Vagina (tissue), 2 donors: Measurements from ENCODE around the gene NOL4L. TPM values are rescaled to one million over a fixed set of nuclear protein-coding genes. Genes with fewer than 3 reads are reported as not detected.
"Not testable (repeated sequence)": the region's sequence is repeated elsewhere in the genome, so short reads cannot be mapped to it uniquely, and the experiment has no call there.

ENCODE experiments used
- DNase-seq, 2 donors: peaks; one replicate each; pipeline ENCODE4 v3.0.0-alpha.2; 2017; ENCODE audit errors: extremely low spot score in 2 of 2
- H3K27ac ChIP-seq: fragments of 200-600 bp; sonication (generic); one replicate; pipeline ENCODE4 v1.5.1; 2019
- H3K27me3 ChIP-seq: fragments of 200-600 bp; sonication (generic); one replicate; pipeline ENCODE4 v1.5.1; 2019
- H3K36me3 ChIP-seq, 2 donors: fragments of 200-600 bp; sonication (generic); one replicate each; pipeline ENCODE4 v1.5.1; 2017 to 2019
- H3K4me1 ChIP-seq: fragments of 200-600 bp; sonication (generic); one replicate; pipeline ENCODE4 v1.5.1; 2019
- H3K4me3 ChIP-seq, 2 donors: fragments of 200-600 bp; sonication (generic); 1 replicate in 1 of 2; 2 replicates in 1 of 2; pipeline ENCODE4 v1.5.1; 2016 to 2019
- H3K9me3 ChIP-seq: fragments of 200-600 bp; sonication (generic); one replicate; pipeline ENCODE4 v1.5.1; 2019
- POLR2A ChIP-seq, 2 donors: fragments of 450-650 bp; IDR thresholded peaks; one replicate each; pipeline ENCODE4 v1.6.1; 2017; ENCODE audit warnings: antibody characterized with exemption in 2 of 2, mild to moderate bottlenecking in 2 of 2, moderate library complexity in 2 of 2
- POLR2AphosphoS5 ChIP-seq, 2 donors: sonication (generic); formaldehyde crosslinking; IDR thresholded peaks; one replicate each; pipeline ENCODE4 v1.9.0; 2017; ENCODE audit warnings: antibody characterized with exemption in 2 of 2, mild to moderate bottlenecking in 2 of 2, low read depth in 1 of 2; ENCODE audit not compliant: insufficient read depth in 1 of 2
- intact Hi-C: fragments of 100-400 bp; cut with DNase I; formaldehyde crosslinking; loops from one replicate; pipeline ENCODE4 v1.15.1; 2023
- total RNA-seq: library from RNA; depleted of rRNA; stranded (reverse); fragments of >200 nt; gene quantifications from one replicate; pipeline ENCODE4 v1.2.3, GENCODE V29; 2016
- TF ChIP-seq, protein P1 (sequence below), 3 experiments: fragments of 450-650 bp in 2 of 3; fragments of 200-600 bp in 1 of 3; sonication (generic) in 1 of 3; IDR thresholded peaks; one replicate each; pipeline ENCODE4 v1.5.1; 2017 to 2019; ENCODE audit warnings: antibody characterized with exemption in 3 of 3, mild to moderate bottlenecking in 2 of 3, moderate library complexity in 2 of 3

Gene NOL4L
- total RNA-seq, 1 donor from 2014 or later = 17.9 TPM

DNA sequence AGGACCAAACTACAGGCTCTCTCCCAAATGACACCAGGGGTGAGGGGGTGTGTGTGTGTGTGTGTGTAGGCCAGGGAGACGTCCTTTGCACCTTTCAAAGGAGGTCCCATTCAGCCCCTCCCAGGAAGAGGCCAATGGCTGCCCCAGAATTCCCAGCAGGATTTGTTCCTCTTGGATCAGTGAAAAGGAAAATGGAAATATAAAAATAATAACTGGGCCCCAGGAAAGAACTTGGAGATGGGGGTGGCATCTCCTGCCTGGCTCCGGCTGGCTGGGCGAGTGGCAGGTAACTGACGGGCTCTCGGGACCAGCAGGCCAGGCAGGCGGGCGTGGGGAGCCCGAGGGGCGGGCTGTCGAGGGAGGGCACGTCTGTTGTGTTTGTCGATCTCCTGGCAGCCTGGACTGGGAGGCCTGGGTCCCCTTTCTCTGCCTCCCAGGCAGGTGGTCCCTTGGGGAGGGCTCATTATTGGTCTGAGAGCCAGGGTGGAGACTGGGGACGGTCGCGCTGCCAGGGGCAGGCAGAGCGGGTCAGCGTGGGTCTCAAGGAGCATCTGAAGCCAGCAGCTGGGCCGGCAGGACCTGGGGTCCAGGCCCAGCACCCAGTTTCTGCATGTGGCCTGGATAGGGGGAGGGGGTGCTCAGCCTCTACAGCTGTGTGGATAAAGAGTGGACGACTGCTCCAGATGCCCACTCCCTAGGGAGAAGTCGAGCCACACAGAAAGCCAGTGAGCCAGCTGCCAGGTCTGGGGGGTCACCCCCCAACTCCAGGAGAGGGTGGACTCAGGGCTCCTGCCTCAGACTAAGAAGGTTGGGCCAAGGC lies 3.1 kb downstream of the NOL4L start:
- Histone ChIP-seq H3K4me1 (peaks cover 24% of the 10 kb centered on the region), H3K27ac (peak overlapping the region; percentile 67), H3K9me3 (no peaks in the 10 kb centered on the region), H3K4me3 (peak overlapping the region in 1 of 2 donors; percentile 88), H3K36me3 (no peaks in the 10 kb centered on the region), H3K27me3 (no peaks in the 10 kb centered on the region)
- TF ChIP-seq POLR2A (IDR thresholded peaks at IDR 0.05) = no peak
- TF ChIP-seq, protein P1, sequence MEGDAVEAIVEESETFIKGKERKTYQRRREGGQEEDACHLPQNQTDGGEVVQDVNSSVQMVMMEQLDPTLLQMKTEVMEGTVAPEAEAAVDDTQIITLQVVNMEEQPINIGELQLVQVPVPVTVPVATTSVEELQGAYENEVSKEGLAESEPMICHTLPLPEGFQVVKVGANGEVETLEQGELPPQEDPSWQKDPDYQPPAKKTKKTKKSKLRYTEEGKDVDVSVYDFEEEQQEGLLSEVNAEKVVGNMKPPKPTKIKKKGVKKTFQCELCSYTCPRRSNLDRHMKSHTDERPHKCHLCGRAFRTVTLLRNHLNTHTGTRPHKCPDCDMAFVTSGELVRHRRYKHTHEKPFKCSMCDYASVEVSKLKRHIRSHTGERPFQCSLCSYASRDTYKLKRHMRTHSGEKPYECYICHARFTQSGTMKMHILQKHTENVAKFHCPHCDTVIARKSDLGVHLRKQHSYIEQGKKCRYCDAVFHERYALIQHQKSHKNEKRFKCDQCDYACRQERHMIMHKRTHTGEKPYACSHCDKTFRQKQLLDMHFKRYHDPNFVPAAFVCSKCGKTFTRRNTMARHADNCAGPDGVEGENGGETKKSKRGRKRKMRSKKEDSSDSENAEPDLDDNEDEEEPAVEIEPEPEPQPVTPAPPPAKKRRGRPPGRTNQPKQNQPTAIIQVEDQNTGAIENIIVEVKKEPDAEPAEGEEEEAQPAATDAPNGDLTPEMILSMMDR (IDR thresholded peaks at IDR 0.05) = no peak
- TF ChIP-seq POLR2AphosphoS5 (IDR thresholded peaks at IDR 0.05; ENCODE audit: insufficient read depth in 1 of 2, low read depth in 1 of 2) = peak in 1 of 2 donors; percentile 4
- DNase-seq = no peak
- intact Hi-C loops = no loop called here

DNA sequence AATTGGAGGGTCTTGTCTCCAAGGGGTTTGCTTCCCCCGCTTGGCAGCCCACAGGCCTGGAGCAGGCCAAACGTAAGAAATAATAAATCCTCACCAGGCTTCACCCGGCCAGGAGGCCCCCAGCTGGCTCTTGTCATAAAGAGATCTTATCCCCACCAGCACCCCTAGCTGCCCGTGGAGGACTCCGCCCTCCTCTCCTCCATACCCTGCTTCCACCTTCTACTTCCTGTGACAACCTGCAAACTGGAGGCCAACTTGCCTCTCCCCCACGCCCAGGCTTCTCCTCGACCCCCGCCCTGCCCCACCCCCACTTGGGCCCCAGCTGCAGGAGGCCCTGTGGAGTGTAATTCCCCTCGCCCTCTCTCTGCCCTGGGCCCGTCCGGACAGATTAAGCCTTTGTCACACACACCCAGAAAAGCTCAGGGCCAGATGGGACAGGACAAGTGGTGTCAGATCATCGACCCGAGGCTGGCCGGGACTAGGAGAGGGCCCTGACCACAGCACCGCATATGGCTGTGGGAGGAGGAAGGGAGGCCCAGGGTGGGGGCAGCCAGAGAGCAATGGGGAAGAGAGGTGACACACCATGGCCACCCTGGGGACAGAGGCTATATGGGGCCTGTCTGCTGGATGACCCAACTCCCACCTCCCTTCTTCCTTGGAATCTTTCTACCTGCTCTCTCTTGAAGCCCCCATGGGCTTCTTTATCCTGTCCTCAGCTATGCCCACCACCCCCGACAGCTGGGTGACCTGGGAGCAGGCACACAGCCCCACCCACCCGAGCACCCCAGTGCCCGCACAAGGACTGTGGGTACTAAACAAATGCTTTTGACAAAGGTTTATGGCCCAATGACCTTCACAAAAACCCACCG lies 3.9 kb downstream of the NOL4L start:
- Histone ChIP-seq H3K9me3 (no peaks in the 10 kb centered on the region), H3K4me3 (no peak overlapping the region), H3K36me3 (no peaks in the 10 kb centered on the region), H3K27ac (no peak overlapping the region), H3K4me1 (peaks cover 24% of the 10 kb centered on the region), H3K27me3 (no peaks in the 10 kb centered on the region)
- TF ChIP-seq POLR2A (IDR thresholded peaks at IDR 0.05) (no peak), POLR2AphosphoS5 (IDR thresholded peaks at IDR 0.05; ENCODE audit: insufficient read depth in 1 of 2, low read depth in 1 of 2) (no peak)
- TF ChIP-seq, protein P1 (IDR thresholded peaks at IDR 0.05) = no peak
- no peak for DNase-seq
- intact Hi-C loops = no loop called here

DNA sequence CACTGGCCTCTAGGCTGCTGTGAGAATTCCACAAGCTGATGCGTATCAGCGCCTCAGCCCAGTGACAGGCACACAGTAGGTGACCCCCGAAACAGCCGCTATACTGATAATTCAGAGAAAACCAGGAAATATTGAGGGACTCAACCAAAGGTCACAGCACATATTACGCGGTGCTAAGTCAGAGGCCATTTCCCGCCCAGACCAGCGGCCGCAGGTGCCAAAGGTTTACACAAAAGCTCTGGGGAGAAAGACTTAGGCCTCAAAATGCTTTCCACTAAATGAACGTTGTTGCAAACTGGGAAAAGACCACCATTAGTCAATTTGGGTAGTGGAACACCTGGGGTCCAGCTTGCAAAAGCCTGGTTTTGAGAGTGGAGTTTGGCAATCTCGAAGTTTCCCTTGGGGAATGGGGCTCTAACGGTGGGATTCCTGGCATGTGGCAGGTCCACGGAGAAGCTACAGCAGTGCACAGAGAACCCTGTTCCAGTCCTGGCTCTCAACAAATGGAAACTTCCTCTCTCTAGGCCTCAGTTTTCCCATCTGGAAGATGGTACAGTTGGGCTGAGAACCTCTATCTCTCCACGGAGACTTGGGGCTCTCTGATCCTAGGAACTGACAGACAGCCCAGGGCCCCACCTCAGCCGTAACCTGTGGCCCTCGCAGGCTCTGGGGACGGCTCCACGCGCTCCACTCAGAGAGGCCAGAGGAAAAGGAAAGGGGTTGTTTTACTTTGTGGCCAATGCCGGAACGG lies 4.7 kb downstream of the NOL4L start:
- Histone ChIP-seq H3K9me3 (no peaks in the 10 kb centered on the region), H3K36me3 (no peaks in the 10 kb centered on the region), H3K27me3 (no peaks in the 10 kb centered on the region), H3K4me1 (peaks cover 19% of the 10 kb centered on the region), H3K27ac (no peak overlapping the region), H3K4me3 (no peak overlapping the region)
- no peak for DNase-seq
- intact Hi-C loops = no loop called here
- TF ChIP-seq POLR2A (IDR thresholded peaks at IDR 0.05) (no peak), POLR2AphosphoS5 (IDR thresholded peaks at IDR 0.05; ENCODE audit: insufficient read depth in 1 of 2, low read depth in 1 of 2) (no peak)
- TF ChIP-seq, protein P1 (IDR thresholded peaks at IDR 0.05) = no peak

DNA sequence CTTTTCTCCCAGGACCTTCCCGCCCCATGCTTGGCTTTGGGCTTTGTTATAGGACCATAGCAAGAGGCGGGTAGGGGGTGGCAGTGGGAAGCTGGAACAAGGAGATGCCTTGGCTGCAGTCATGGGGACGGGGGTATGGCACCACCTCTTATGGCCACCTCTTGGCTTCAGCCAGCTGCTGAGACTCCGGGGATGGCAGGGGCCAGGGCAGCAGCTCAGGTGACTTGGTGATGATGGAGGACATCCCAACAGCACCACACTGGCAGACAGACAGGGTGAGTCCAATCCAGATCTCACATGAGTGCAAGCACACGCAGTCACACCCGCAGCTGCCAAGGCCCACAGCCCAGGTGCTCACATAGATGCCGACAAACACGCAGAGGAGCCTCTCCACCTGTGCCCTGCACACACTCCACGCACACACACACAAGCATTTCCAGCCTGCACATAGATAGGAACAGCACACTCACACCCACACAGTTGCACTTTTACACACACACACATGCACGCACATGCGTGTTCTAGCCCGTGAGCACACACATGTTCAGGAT lies 6.2 kb downstream of the NOL4L start:
- TF ChIP-seq POLR2A (IDR thresholded peaks at IDR 0.05) (no peak), POLR2AphosphoS5 (IDR thresholded peaks at IDR 0.05; ENCODE audit: insufficient read depth in 1 of 2, low read depth in 1 of 2) (no peak)
- TF ChIP-seq, protein P1 (IDR thresholded peaks at IDR 0.05) = no peak

DNA sequence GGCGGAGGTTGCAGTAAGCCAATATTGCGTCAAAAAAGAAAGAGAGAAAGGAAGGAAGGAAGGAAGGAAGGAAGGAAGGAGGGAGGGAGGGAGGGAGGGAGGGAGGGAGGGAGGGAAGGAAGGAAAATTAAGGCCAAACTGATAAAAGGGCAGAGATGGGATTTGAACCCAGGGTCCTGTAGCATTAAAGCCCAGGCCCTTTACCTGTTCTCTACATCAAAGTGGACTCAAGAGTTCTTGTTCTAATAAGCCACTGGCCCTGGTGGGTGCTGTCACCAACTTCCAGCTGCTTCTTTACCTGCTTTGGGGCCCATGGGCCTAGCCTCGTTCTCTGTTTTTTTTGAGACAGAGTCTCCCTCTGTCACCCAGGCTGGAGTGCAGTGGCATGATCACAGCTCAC lies 7.1 kb downstream of the NOL4L start:
- H3K9me3 ChIP-seq, DNase-seq, intact Hi-C loops, H3K27me3 ChIP-seq, H3K36me3 ChIP-seq, H3K27ac ChIP-seq, H3K4me3 ChIP-seq: not testable (repeated sequence)
- peaks cover 19% of the 10 kb centered on the region for H3K4me1 ChIP-seq

More for the DNA sequence above, 6.2 kb downstream of the NOL4L start:
- Histone ChIP-seq H3K27ac (no peak overlapping the region), H3K4me1 (peaks cover 19% of the 10 kb centered on the region), H3K4me3 (no peak overlapping the region), H3K36me3 (no peaks in the 10 kb centered on the region), H3K27me3 (no peaks in the 10 kb centered on the region), H3K9me3 (no peaks in the 10 kb centered on the region)
- intact Hi-C loops = no loop called here
- no peak for DNase-seq
